Activated CD4-positive, alpha-beta T cell treated with anti-CD3 and anti-CD28 coated beads, Interleukin-2, amount 50 U/mL, for 16 hours (primary cell): ENCODE data around the gene NPNT.
A peak's percentile ranks its signal among the peaks of the same experiment; 100 is the strongest.

ENCODE experiments used
- DNase-seq: peaks from one replicate; pipeline ENCODE4 v3.0.0-alpha.2; 2020

The NPNT gene

GRCh38 chr4:105917171-105917685 is 22.0 kb downstream of the NPNT start:
- DNase-seq, result no peak

- DNase-seq, result no peak
These were observed 26.0 kb downstream of the NPNT start for GRCh38 chr4:105921301-105921700.

GRCh38 chr4:105923497-105924238 is 28.4 kb downstream of the NPNT start:
- no peak for DNase-seq

DNA sequence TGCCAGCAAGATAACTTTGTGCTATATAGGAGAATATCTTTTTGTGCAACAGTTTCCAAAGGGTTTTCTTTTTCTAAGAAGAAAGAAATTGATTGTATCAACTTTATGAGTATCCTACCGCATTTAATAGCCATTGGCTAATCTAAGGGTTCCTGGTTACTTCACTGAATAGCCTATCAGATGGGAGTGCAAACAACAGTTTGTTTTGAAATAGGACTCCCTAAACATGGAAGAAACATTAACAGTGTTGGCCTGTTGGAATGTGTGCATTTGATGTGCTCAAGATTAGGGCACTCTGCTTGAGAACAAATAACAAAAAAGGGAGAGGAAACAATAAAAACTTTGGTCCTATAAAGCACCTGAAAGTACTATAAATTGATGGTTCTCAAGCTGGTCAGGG is 29.1 kb downstream of the NPNT start:
- DNase-seq, result no peak

- no peak for DNase-seq
These were observed 35.4 kb downstream of the NPNT start for GRCh38 chr4:105930698-105931097.

DNA sequence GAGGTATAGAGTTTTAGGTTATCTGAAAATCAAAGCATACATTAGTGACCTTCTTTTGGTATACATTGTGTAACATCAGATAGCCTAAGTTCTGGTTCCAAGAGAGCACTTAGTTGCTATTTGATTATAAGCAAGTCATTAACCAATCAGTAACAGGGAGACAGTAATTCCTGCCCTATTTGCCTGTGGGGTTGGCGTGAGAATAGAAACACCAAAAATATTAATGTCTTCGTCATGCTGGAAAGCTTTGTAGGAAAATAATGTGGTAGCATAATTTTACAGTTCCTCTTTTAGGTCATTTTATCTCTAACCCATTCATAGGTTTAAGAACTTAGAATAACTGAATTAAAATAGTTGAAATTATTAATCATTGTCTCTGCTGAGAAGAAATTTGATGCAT is 37.8 kb downstream of the NPNT start:
- DNase-seq, result no peak

GRCh38 chr4:105934386-105934785 is 39.1 kb downstream of the NPNT start:
- DNase-seq, result no peak

DNA sequence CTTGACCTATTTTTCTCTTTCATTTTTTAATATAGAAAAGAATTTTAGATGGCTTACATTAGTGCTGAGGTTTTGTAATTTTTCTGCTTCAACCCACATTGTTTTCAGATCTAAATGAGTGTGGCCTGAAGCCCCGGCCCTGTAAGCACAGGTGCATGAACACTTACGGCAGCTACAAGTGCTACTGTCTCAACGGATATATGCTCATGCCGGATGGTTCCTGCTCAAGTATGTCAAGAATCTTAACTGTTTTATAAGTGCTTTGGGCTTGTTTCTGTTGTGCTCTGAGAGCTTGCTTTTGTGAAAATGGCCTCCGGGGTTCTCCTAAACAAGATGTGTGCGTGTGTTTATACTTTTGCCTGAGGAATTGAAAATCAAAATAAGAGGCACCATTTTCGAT is 41.6 kb downstream of the NPNT start:
- no peak for DNase-seq

- no peak for DNase-seq
These were observed 42.5 kb downstream of the NPNT start for GRCh38 chr4:105937759-105938158.

DNA sequence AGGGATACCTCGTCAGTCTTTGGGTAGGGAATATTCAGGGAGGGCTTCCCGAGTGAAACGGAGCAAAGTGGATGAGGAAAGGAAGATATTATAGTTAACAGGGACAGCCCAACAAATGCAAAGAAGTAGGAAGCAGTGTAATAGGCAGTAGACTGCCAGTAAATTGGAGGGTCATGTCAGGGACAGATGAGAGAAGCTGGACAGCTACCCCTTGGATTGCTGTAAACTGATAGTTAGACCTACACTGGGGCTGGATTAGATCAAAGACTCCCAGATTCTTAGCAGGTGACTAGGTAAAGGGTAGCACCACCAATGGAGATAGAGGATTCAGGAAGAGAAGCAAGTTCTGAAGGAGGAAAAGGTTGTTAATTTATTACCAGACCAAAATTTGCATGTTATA is 48.0 kb downstream of the NPNT start:
- DNase-seq, result no peak

DNA sequence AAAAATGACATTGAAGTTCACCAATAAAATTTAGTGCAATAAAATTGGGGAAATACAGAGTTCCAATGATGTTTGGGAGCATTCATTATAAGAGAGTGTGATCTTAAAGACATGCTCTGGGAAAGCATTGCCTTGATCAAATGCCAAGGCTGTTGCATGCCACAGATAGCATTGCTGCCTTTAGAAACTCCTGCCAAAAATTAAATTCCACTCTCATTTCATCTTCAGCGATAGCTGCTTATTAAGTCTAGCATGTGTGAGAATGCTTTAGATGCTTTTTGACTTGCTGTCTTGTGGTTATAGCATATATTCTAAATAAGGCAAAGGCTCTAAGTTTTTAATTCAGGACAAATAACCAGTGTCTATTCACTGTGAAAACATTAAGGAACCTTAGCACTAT is 49.3 kb downstream of the NPNT start:
- no peak for DNase-seq

- DNase-seq, result no peak
These were observed 51.5 kb downstream of the NPNT start for GRCh38 chr4:105946771-105947170.

DNA sequence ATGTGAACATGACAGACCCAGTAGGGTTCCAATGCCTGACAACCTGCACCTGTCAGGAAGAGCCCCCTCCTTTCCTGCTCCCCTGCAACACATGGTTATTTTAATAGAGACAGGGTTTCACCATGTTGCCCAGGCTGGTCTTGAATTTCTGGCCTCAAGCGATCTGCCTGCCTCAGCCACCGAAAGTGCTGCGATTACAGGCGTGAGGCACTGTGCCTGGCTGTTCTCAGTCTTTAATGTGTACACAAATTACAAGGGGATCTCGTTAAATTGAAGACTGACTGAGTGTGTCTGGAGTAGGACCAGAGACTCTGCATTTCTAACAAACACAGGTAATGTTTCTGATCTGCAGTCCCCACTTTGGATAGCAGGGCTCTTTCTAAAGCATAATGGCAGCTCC is 55.4 kb downstream of the NPNT start:
- DNase-seq, result no peak

DNA sequence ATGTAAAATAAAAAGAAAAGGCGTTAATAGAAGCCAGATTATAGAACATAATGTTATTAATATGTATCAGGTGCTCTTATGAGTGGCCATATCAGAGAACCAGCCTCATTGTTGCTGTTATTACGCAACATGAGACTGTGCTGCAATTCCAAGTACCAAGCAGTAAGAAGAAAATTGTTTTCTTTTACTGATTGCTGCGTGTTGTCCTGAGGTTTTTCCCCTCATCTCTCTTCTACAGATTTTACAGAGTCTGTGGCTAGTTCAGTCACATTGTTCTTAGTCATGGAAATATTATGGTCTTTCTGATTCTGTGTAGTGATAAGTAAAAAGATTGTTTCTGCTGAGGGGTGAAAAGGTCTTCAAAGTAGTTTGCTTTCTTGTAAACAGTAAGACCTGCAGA is 55.9 kb downstream of the NPNT start:
- DNase-seq, result peak; percentile 10

- DNase-seq, result no peak
These were observed 57.3 kb downstream of the NPNT start for GRCh38 chr4:105952591-105952990.

DNA sequence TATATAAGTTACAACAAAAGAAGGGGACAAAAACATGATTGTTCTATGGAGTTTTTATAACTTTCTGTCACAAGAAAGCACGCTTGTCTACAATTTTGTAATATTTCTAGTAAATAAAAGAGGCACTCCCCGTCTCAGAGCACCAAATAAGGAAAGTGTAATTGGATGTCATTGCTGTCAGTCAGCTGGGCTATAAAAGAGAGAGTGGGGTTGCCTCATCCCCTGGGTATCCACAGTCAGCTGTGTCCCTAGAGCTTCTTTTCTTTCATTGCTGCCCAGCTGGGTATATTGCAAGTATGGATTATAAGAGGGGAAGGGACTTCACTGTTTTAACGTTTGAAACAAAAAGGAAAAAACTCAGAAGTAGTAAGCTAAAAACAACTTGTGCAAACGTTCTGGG is 61.3 kb downstream of the NPNT start:
- no peak for DNase-seq

DNA sequence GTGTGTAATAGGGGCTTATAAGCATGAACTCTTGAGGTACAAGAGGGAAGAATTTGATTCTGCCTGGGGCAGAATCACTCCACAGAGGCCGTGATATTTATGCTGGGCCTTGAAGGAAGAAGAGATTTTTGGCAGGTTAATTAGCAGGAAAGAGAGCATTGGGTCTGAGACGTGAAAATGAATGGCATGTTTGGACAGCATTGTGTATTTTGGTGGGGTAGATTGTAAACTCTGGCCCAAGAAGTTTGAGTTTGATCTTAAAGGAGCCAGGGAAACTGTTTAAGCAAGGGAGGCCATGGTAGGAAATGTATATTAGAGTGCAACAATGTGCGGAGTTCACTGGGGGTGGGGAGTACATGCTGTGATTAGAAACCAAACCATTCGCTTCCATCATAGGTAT is 62.4 kb downstream of the NPNT start:
- DNase-seq, result no peak

GRCh38 chr4:105963461-105964400 is 68.5 kb downstream of the NPNT start:
- no peak for DNase-seq

- no peak for DNase-seq
These were observed 70.0 kb downstream of the NPNT start for GRCh38 chr4:105965183-105965800.

DNA sequence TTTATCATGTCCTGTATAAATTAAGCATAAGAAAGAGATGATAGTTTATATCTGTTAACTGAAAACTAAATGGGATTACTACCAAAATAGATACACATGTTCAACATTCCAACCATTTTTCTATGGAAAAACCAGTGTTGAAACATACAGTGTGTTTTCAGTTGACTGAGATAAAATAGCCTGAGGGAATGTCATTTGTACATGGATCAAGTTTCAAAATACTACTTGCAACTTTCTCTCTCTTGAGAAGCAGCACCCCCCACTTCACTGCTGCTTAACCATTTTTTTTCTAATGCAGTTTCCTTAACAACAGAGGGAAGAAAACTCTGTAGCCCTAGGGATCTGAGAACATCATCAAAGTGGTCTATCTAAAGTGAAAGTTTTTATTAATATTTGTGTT is 70.8 kb downstream of the NPNT start:
- DNase-seq, result no peak

- DNase-seq, result no peak
These were observed 71.9 kb downstream of the NPNT start for GRCh38 chr4:105967058-105967658.

GRCh38 chr4:105969575-105969974 is 74.3 kb downstream of the NPNT start:
- no peak for DNase-seq

GRCh38 chr4:105970371-105970770 is 75.1 kb downstream of the NPNT start:
- DNase-seq, result no peak
